Bronchial epithelial cell (primary cell): ENCODE results near the gene IL1RL2. TPM values are rescaled to one million over a fixed set of nuclear protein-coding genes. Genes with fewer than 3 reads are reported as not detected.

ENCODE experiments used
- DNase-seq: peaks from one replicate; pipeline ENCODE4 v3.0.0-alpha.2; 2010; ENCODE audit warnings: low read depth
- FAIRE-seq: peaks from 2 replicates; lab custom pipeline; 2011; peaks lifted over from hg19 to GRCh38; lab: Jason Lieb, UNC
- H3K27me3 ChIP-seq: 2 replicates; pipeline ENCODE4 v1.5.1; 2011; ENCODE audit warnings: low read length; ENCODE audit not compliant: control insufficient read depth, insufficient read depth
- H3K36me3 ChIP-seq: 2 replicates; pipeline ENCODE4 v1.5.1; 2011; ENCODE audit warnings: low read length; ENCODE audit not compliant: control insufficient read depth, insufficient read depth
- H3K4me3 ChIP-seq: 2 replicates; pipeline ENCODE4 v1.5.1; 2011; ENCODE audit warnings: mild to moderate bottlenecking, low read depth, low read length, control low read depth
- CTCF ChIP-seq: IDR thresholded peaks from 2 replicates; pipeline ENCODE4 v1.5.1; 2011; ENCODE audit warnings: mild to moderate bottlenecking, moderate library complexity, low read length, control low read depth, inconsistent platforms; ENCODE audit not compliant: insufficient read depth, severe bottlenecking
- total RNA-seq: library from RNA; depleted of rRNA; stranded (reverse); fragments of >200 nt; gene quantifications from 2 replicates; pipeline ENCODE4 v1.2.1, GENCODE V29; 2014

The IL1RL2 gene
- total RNA-seq, 1 donor from 2014 or later, result 1.8 TPM

GRCh38 chr2:102168026-102168771 lies 18.6 kb upstream of the IL1RL2 start:
- no peak for TF ChIP-seq CTCF
- Histone ChIP-seq H3K36me3 (peaks cover 1% of the 10 kb centered on the region), H3K4me3 (no peak overlapping the region), H3K27me3 (no peaks in the 10 kb centered on the region)
- no peak for FAIRE-seq
- DNase-seq, result no peak

- no peak overlapping the region for H3K4me3 ChIP-seq
- H3K36me3 ChIP-seq, result peaks cover 1% of the 10 kb centered on the region
- DNase-seq (no peak), FAIRE-seq (no peak)
- TF ChIP-seq CTCF, result no peak
- H3K27me3 ChIP-seq, result no peaks in the 10 kb centered on the region
Measured at GRCh38 chr2:102171946-102172345, 14.9 kb upstream of the IL1RL2 start.

- Histone ChIP-seq H3K27me3 (no peaks in the 10 kb centered on the region), H3K36me3 (peaks cover 1% of the 10 kb centered on the region), H3K4me3 (no peak overlapping the region)
- no peak for TF ChIP-seq CTCF
- FAIRE-seq, result no peak
- DNase-seq, result no peak
Measured at GRCh38 chr2:102172745-102173144, 14.1 kb upstream of the IL1RL2 start.

GRCh38 chr2:102176172-102176571 lies 10.7 kb upstream of the IL1RL2 start:
- Histone ChIP-seq H3K27me3 (no peaks in the 10 kb centered on the region), H3K4me3 (no peak overlapping the region), H3K36me3 (peaks cover 1% of the 10 kb centered on the region)
- no peak for DNase-seq
- TF ChIP-seq CTCF, result no peak
- no peak for FAIRE-seq

- H3K36me3 ChIP-seq, result no peaks in the 10 kb centered on the region
- TF ChIP-seq CTCF, result no peak
- no peak for FAIRE-seq
- H3K4me3 ChIP-seq, result no peak overlapping the region
- DNase-seq, result no peak
- no peaks in the 10 kb centered on the region for H3K27me3 ChIP-seq
Measured at GRCh38 chr2:102177814-102178478, 8.9 kb upstream of the IL1RL2 start.
